GM23338 (cell line): Measurements from ENCODE around the gene CBFA2T3. TPM values are rescaled to one million over a fixed set of nuclear protein-coding genes. Genes with fewer than 3 reads are reported as not detected.
A peak's percentile ranks its signal among the peaks of the same experiment; 100 is the strongest.

Experiments
- ATAC-seq: fragments of 200-7000 bp; cut with Tn5 transposase; 3 replicates; pipeline ENCODE4 v1.9.1; 2020
- DNase-seq: peaks from one replicate; pipeline ENCODE4 v3.0.0-alpha.2; 2015; ENCODE audit warnings: low spot score
- H2AFZ ChIP-seq: fragments of 200-600 bp; sonication (generic); 2 replicates; pipeline ENCODE4 v1.8.0; 2016; ENCODE audit warnings: antibody characterized with exemption, mild to moderate bottlenecking, moderate library complexity
- H3F3A ChIP-seq: fragments of 200-600 bp; sonication (generic); replicated peaks from 2 replicates; pipeline ENCODE4 v1.8.0; 2017; ENCODE audit warnings: antibody characterized with exemption, mixed run types, low read depth
- H3K27ac ChIP-seq: fragments of 200-600 bp; sonication (generic); 2 replicates; pipeline ENCODE4 v1.6.1; 2016; ENCODE audit warnings: low read depth
- H3K27me3 ChIP-seq: fragments of 200-600 bp; sonication (generic); 2 replicates; pipeline ENCODE4 v1.8.0; 2016; ENCODE audit warnings: mild to moderate bottlenecking, mixed run types, moderate library complexity; ENCODE audit not compliant: insufficient read depth
- H3K36me3 ChIP-seq: fragments of 200-600 bp; sonication (generic); 2 replicates; pipeline ENCODE4 v1.8.0; 2016; ENCODE audit warnings: mild to moderate bottlenecking; ENCODE audit not compliant: insufficient read depth
- H3K4me1 ChIP-seq: fragments of 200-600 bp; sonication (generic); 2 replicates; pipeline ENCODE4 v1.8.0; 2016; ENCODE audit warnings: mild to moderate bottlenecking, moderate library complexity; ENCODE audit not compliant: insufficient read depth
- H3K4me2 ChIP-seq: fragments of 200-600 bp; sonication (generic); 2 replicates; pipeline ENCODE4 v1.7.1; 2017; ENCODE audit warnings: mixed run types
- H3K4me3 ChIP-seq: fragments of 200-600 bp; sonication (generic); 2 replicates; pipeline ENCODE4 v1.6.1; 2016; ENCODE audit warnings: mixed run types
- H3K79me2 ChIP-seq: fragments of 200-600 bp; sonication (generic); replicated peaks from 2 replicates; pipeline ENCODE4 v1.8.0; 2017; ENCODE audit warnings: mild to moderate bottlenecking; ENCODE audit not compliant: insufficient read depth
- H3K9me2 ChIP-seq: fragments of 200-600 bp; sonication (generic); 2 replicates; pipeline ENCODE4 v1.8.0; 2017; ENCODE audit not compliant: insufficient read depth
- H4K20me1 ChIP-seq: fragments of 200-600 bp; sonication (generic); replicated peaks from 2 replicates; pipeline ENCODE4 v1.8.0; 2017; ENCODE audit warnings: mild to moderate bottlenecking; ENCODE audit not compliant: insufficient read depth
- H3K27ac Mint-ChIP-seq: 2 replicates; pipeline ENCODE4 v1.8.0; 2020; ENCODE audit warnings: inconsistent platforms, mild to moderate bottlenecking, moderate library complexity, mixed read lengths
- H3K27me3 Mint-ChIP-seq: 3 replicates; pipeline ENCODE4 v1.8.0; 2022; ENCODE audit warnings: low read depth, mild to moderate bottlenecking, moderate library complexity, mixed read lengths, inconsistent platforms; ENCODE audit not compliant: insufficient read depth, poor library complexity
- H3K36me3 Mint-ChIP-seq: 3 replicates; pipeline ENCODE4 v1.8.0; 2021; ENCODE audit warnings: low read depth, mild to moderate bottlenecking, inconsistent platforms, moderate library complexity, mixed read lengths
- H3K4me1 Mint-ChIP-seq: 3 replicates; pipeline ENCODE4 v1.8.0; 2020; ENCODE audit warnings: mild to moderate bottlenecking, inconsistent platforms, mixed read lengths
- H3K4me3 Mint-ChIP-seq: 3 replicates; pipeline ENCODE4 v1.8.0; 2021; ENCODE audit warnings: moderate library complexity, mild to moderate bottlenecking, inconsistent platforms, mixed read lengths
- H3K9me3 Mint-ChIP-seq: 3 replicates; pipeline ENCODE4 v1.8.0; 2020; ENCODE audit warnings: moderate library complexity, mild to moderate bottlenecking, inconsistent platforms, mixed read lengths
- CREB1 ChIP-seq: fragments of 250-450 bp; sonication (Bioruptor Pico); IDR thresholded peaks from 2 replicates; pipeline ENCODE4 v1.5.0; 2020; ENCODE audit warnings: low read depth, mild to moderate bottlenecking, moderate library complexity
- CTCF ChIP-seq, 2 experiments: fragments of 200-600 bp in 1 of 2; sonication (generic) in 1 of 2; conservative IDR thresholded peaks; 2 replicates each; pipeline versions ENCODE4 v1.5.1 to v1.6.1; 2016 to 2017; ENCODE audit warnings: antibody characterized with exemption in 2 of 2, low read depth in 2 of 2, mild to moderate bottlenecking in 2 of 2, moderate library complexity in 1 of 2
- ETS1 ChIP-seq: IDR thresholded peaks from 2 replicates; pipeline ENCODE4 v1.6.1; 2016; ENCODE audit warnings: antibody characterized with exemption
- EZH2 ChIP-seq: fragments of 200-600 bp; sonication (generic); IDR thresholded peaks from one replicate; pipeline ENCODE4 v1.8.0; 2017; ENCODE audit warnings: antibody characterized with exemption, mild to moderate bottlenecking, low read depth; ENCODE audit not compliant: unreplicated experiment
- EZH2phosphoT487 ChIP-seq: fragments of 200-600 bp; sonication (generic); IDR thresholded peaks from one replicate; pipeline ENCODE4 v1.8.1; 2018; ENCODE audit warnings: antibody characterized with exemption; ENCODE audit not compliant: unreplicated experiment
- JUNB ChIP-seq: IDR thresholded peaks from one replicate; pipeline ENCODE4 v1.6.1; 2016; ENCODE audit warnings: antibody characterized with exemption; ENCODE audit not compliant: unreplicated experiment
- NANOG ChIP-seq: IDR thresholded peaks from 2 replicates; pipeline ENCODE4 v1.6.1; 2016; ENCODE audit warnings: antibody characterized with exemption, borderline replicate concordance
- POLR2AphosphoS5 ChIP-seq: IDR thresholded peaks from 2 replicates; pipeline ENCODE4 v1.6.1; 2016; ENCODE audit warnings: antibody characterized with exemption, low read depth
- REST ChIP-seq: IDR thresholded peaks from one replicate; pipeline ENCODE4 v1.6.1; 2018; ENCODE audit warnings: antibody characterized with exemption; ENCODE audit not compliant: unreplicated experiment
- STAT1 ChIP-seq: IDR thresholded peaks from one replicate; pipeline ENCODE4 v1.6.1; 2016; ENCODE audit warnings: antibody characterized with exemption; ENCODE audit not compliant: unreplicated experiment
- ZNF114 ChIP-seq: fragments of 250-450 bp; sonication (Bioruptor Pico); IDR thresholded peaks from 2 replicates; pipeline ENCODE4 v1.5.0; 2020; ENCODE audit warnings: mild to moderate bottlenecking, moderate library complexity
- ZNF331 ChIP-seq: fragments of 250-450 bp; sonication (Bioruptor Pico); IDR thresholded peaks from 2 replicates; pipeline ENCODE4 v1.5.0; 2020; ENCODE audit warnings: low read depth, mild to moderate bottlenecking, moderate library complexity
- ZNF462 ChIP-seq: fragments of 250-450 bp; sonication (Bioruptor Pico); IDR thresholded peaks from 2 replicates; pipeline ENCODE4 v1.5.0; 2020; ENCODE audit warnings: mild to moderate bottlenecking, moderate library complexity
- polyA plus RNA-seq: library from polyadenylated mRNA; unstranded; fragments of >200 nt; fragmentation: Nextera tagmentation; extraction: Ambion mirVana; gene quantifications from 2 replicates; pipeline ENCODE4 v1.2.1, GENCODE V29; 2016
- total RNA-seq: library from RNA; depleted of rRNA; stranded (reverse); fragments of >200 nt; shearing (Covaris generic); gene quantifications from 2 replicates; pipeline ENCODE4 v1.2.3, GENCODE V29; 2014

CBFA2T3 gene
- total and polyA plus RNA-seq, 2 experiments from 2014 or later: 0.87 to 1.5 TPM

- TF ChIP-seq POLR2AphosphoS5: no peak
- TF ChIP-seq EZH2: no peak
- TF ChIP-seq CREB1 (CRISPR knock-in tag): no peak
- TF ChIP-seq JUNB: no peak
- no peak for TF ChIP-seq EZH2phosphoT487
- no peak for TF ChIP-seq STAT1
- no peak for TF ChIP-seq CTCF (conservative IDR thresholded peaks at IDR 0.05; ENCODE audit: low read depth in 2 of 2)
- TF ChIP-seq REST: no peak
- no peak for TF ChIP-seq ZNF462 (CRISPR knock-in tag)
- no peak for TF ChIP-seq ETS1
- no peak for TF ChIP-seq ZNF114 (CRISPR knock-in tag)
- TF ChIP-seq ZNF331 (CRISPR knock-in tag): no peak
- no peak for TF ChIP-seq NANOG
- DNase-seq: peak; percentile 57
- peak; percentile 70 for ATAC-seq
- Mint-ChIP-seq H3K36me3 (no peaks in the 10 kb centered on the region), H3K27ac (no peak overlapping the region), H3K4me3 (no peak overlapping the region), H3K4me1 (peaks cover 23% of the 10 kb centered on the region), H3K27me3 (peaks cover 5% of the 10 kb centered on the region), H3K9me3 (peaks cover under 1% of the 10 kb centered on the region)
- Histone ChIP-seq H4K20me1 (no peaks in the 10 kb centered on the region), H3K79me2 (no peaks in the 10 kb centered on the region), H3F3A (no peaks in the 10 kb centered on the region), H3K4me2 (no peak overlapping the region), H3K27me3 (no peaks in the 10 kb centered on the region), H2AFZ (no peak overlapping the region; the same call in 1 of the 2 replicates), H3K36me3 (no peaks in the 10 kb centered on the region), H3K27ac (no peak overlapping the region), H3K4me1 (no peaks in the 10 kb centered on the region), H3K4me3 (no peak overlapping the region), H3K9me2 (no peaks in the 10 kb centered on the region)
These were observed 52.8 kb downstream of the CBFA2T3 start for GRCh38 chr16:88923926-88924833.
